Brain microvascular endothelial cell (primary cell): Measurements from ENCODE around the gene CREB3L4.

Experiments
- DNase-seq: peaks from one replicate; pipeline ENCODE4 v3.0.0-alpha.2; 2020
- H3K27ac ChIP-seq: fragments of 250-450 bp; sonication (Bioruptor Pico); 2 replicates; pipeline ENCODE4 v1.5.1; 2020; ENCODE audit warnings: mild to moderate bottlenecking, moderate library complexity
- H3K27me3 ChIP-seq: fragments of 250-450 bp; sonication (Bioruptor Pico); replicated peaks from 2 replicates; pipeline ENCODE4 v1.5.1; 2020; ENCODE audit warnings: mild to moderate bottlenecking
- H3K36me3 ChIP-seq: fragments of 250-450 bp; sonication (Bioruptor Pico); replicated peaks from 2 replicates; pipeline ENCODE4 v1.5.1; 2020; ENCODE audit warnings: mild to moderate bottlenecking
- H3K4me3 ChIP-seq: 2 replicates; pipeline ENCODE4 v1.5.1; 2011; ENCODE audit warnings: low read depth, mild to moderate bottlenecking, control low read depth, low read length, moderate library complexity
- CTCF ChIP-seq: IDR thresholded peaks from 2 replicates; pipeline ENCODE4 v1.5.1; 2011; ENCODE audit warnings: low read depth, mild to moderate bottlenecking, moderate library complexity, low read length, control low read depth, inconsistent platforms; ENCODE audit errors: missing control alignments
- in situ Hi-C: cut with HindIII; loops from 2 replicates; pipeline ENCODE4 v1.10.0; 2017; ENCODE audit warnings: low sequenced_read_pairs, low pct_ligation_motif_present

CREB3L4 gene

GRCh38 chr1:153929426-153929825 is 38.3 kb upstream of the CREB3L4 start:
- TF ChIP-seq CTCF = no peak
- H3K4me3 ChIP-seq = no peak overlapping the region
- no peak overlapping the region for H3K27ac ChIP-seq
- DNase-seq = no peak
- in situ Hi-C loops = no loop called here
- peaks cover 23% of the 10 kb centered on the region for H3K36me3 ChIP-seq
- no peaks in the 10 kb centered on the region for H3K27me3 ChIP-seq

- Histone ChIP-seq H3K27ac (no peak overlapping the region), H3K27me3 (no peaks in the 10 kb centered on the region), H3K36me3 (peaks cover 28% of the 10 kb centered on the region), H3K4me3 (no peak overlapping the region)
- DNase-seq = no peak
- no peak for TF ChIP-seq CTCF
- in situ Hi-C loops = no loop called here
Measured at GRCh38 chr1:153929981-153930948, 37.4 kb upstream of the CREB3L4 start.

GRCh38 chr1:153932156-153933131 is 35.3 kb upstream of the CREB3L4 start:
- peaks cover 47% of the 10 kb centered on the region for H3K36me3 ChIP-seq
- no peak for TF ChIP-seq CTCF
- in situ Hi-C loops = no loop called here
- no peak overlapping the region for H3K4me3 ChIP-seq
- H3K27ac ChIP-seq = no peak overlapping the region
- H3K27me3 ChIP-seq = no peaks in the 10 kb centered on the region
- no peak for DNase-seq

- no peak for DNase-seq
- in situ Hi-C loops = no loop called here
- Histone ChIP-seq H3K27ac (no peak overlapping the region), H3K36me3 (peaks cover 52% of the 10 kb centered on the region), H3K4me3 (no peak overlapping the region), H3K27me3 (no peaks in the 10 kb centered on the region)
- no peak for TF ChIP-seq CTCF
Measured at GRCh38 chr1:153933430-153933829, 34.3 kb upstream of the CREB3L4 start.

GRCh38 chr1:153933955-153934354 is 33.7 kb upstream of the CREB3L4 start:
- Histone ChIP-seq H3K4me3 (no peak overlapping the region), H3K36me3 (peaks cover 52% of the 10 kb centered on the region), H3K27me3 (no peaks in the 10 kb centered on the region), H3K27ac (no peak overlapping the region)
- TF ChIP-seq CTCF = no peak
- in situ Hi-C loops = no loop called here
- no peak for DNase-seq
